Activated CD8-positive, alpha-beta memory T cell treated with anti-CD3 and anti-CD28 coated beads, Interleukin-2, amount 10 ng/mL, durations not matched to agents 7 days and 5 days (primary cell): ENCODE measurements around the gene SERPINA6. TPM values are rescaled to one million over a fixed set of nuclear protein-coding genes. Genes with fewer than 3 reads are reported as not detected.
"Not testable (repeated sequence)": the region's sequence is repeated elsewhere in the genome, so short reads cannot be mapped to it uniquely, and the experiment has no call there.

ENCODE experiments used
- ATAC-seq: fragments of 150-1000 bp; cut with Tn5 transposase; one replicate; pipeline ENCODE4 v1.10.0; 2021; ENCODE audit warnings: moderate library complexity
- CTCF ChIA-PET: fragments of 350-600 bp; sonication (Branson Sonifier 250); formaldehyde crosslinking; loops from one replicate; lab custom pipeline; 2021; ENCODE audit warnings: antibody characterized with exemption; lab: Charles Lee
- DNase-seq: peaks from one replicate; pipeline ENCODE4 v3.0.0-alpha.2; 2020
- H3K27ac Mint-ChIP-seq: one replicate; pipeline ENCODE4 v1.8.0; 2021; ENCODE audit warnings: mild to moderate bottlenecking, mixed read lengths
- H3K27me3 Mint-ChIP-seq: one replicate; pipeline ENCODE4 v1.8.0; 2021; ENCODE audit warnings: mixed read lengths
- H3K36me3 Mint-ChIP-seq: one replicate; pipeline ENCODE4 v1.8.0; 2021; ENCODE audit warnings: mild to moderate bottlenecking, mixed read lengths
- H3K4me1 Mint-ChIP-seq: one replicate; pipeline ENCODE4 v1.8.0; 2021; ENCODE audit warnings: mixed read lengths
- H3K4me3 Mint-ChIP-seq: one replicate; pipeline ENCODE4 v1.8.0; 2021; ENCODE audit warnings: mild to moderate bottlenecking, moderate library complexity, mixed read lengths
- H3K9me3 Mint-ChIP-seq: one replicate; pipeline ENCODE4 v1.8.0; 2022; ENCODE audit warnings: low read depth, mixed read lengths
- total RNA-seq, 2 experiments: library from RNA; stranded (reverse); gene quantifications; one replicate each; pipeline ENCODE4 v1.2.3, GENCODE V29; 2021

Gene SERPINA6
- total RNA-seq, 2 experiments from 2014 or later, result not detected

DNA sequence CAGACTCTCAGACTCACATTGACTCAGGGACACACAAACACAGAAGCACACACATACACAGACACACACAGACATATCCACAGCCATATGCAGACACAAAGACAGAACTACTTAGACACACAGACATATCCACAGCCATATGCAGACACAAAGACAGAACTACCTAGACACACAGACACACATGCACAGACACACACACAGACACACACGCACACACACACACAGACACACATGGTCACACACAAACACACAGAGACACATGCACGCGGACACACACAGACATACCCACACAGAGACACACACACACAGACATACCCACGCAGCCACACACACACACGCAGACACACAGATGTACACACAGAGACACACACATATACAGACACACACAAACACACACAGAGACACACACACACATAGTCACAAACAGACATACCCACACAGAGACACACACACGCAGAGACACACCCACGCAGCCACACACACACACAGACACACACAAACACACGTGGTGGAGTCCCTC, 39.5 kb upstream of the SERPINA6 start:
- CTCF ChIA-PET, result no interaction called here
- Mint-ChIP-seq H3K4me3 (no peak overlapping the region), H3K27ac (no peak overlapping the region), H3K9me3 (no peaks in the 10 kb centered on the region), H3K4me1 (no peaks in the 10 kb centered on the region), H3K36me3 (no peaks in the 10 kb centered on the region), H3K27me3 (peaks cover 5% of the 10 kb centered on the region)
- ATAC-seq, result no peak
- no peak for DNase-seq

DNA sequence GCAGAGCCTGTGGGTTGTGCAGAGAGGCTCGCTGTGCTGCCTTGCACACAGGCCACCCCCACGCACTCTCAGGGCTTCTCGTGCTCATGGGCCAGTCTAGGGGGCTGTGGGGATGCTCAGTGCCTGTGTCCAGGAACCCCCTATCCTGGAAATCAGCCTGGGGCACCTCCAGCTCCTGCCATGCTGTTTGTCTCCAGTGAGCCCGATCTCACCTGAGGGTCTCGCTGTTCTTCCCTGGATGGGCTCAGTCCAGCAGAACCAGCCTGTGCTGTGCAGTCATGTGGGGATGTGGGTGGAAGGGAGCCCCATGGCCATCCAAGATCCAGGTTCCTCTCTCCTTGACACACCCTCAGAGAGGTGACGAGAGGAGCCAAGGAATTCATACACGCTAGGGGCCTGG, 38.5 kb upstream of the SERPINA6 start:
- Mint-ChIP-seq H3K36me3 (no peaks in the 10 kb centered on the region), H3K9me3 (no peaks in the 10 kb centered on the region), H3K27me3 (peaks cover 7% of the 10 kb centered on the region), H3K4me3 (no peak overlapping the region), H3K4me1 (no peaks in the 10 kb centered on the region), H3K27ac (no peak overlapping the region)
- DNase-seq (no peak), ATAC-seq (no peak)
- CTCF ChIA-PET, result no interaction called here

DNA sequence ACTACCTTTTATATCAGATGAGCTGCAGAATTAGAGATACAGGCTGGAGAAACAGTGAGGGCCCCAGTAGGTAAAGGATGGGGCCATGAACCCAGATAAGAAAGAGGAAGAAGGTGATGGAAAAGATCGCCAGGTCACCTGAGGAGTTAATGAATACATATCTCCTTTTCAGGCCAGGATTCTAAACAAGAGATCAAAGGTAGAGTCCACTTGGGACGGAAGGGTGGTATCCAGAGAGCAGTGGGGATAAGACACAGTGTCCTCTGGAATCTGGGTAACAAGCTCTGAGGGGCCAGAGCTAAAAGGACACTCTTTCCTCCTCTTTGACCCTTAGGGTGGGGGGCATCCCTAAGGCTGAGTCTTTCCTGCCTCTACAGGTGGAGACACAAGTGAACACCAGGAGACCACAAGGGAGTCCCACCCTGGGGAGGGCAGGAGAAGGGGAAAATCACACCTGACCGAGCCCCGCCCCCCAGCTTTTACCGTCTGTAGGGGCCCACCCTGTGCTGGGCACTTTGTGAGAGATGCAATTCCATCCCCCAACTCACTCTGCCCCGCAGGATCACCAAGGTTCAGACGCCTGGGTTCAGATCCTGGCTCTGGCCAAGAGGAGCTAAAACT, 37.9 kb upstream of the SERPINA6 start:
- DNase-seq (no peak), ATAC-seq (no peak)
- no peak overlapping the region for H3K4me3 Mint-ChIP-seq
- CTCF ChIA-PET, result no interaction called here
- no peaks in the 10 kb centered on the region for H3K36me3 Mint-ChIP-seq
- peaks cover 12% of the 10 kb centered on the region for H3K27me3 Mint-ChIP-seq
- H3K9me3 Mint-ChIP-seq, result no peaks in the 10 kb centered on the region
- no peaks in the 10 kb centered on the region for H3K4me1 Mint-ChIP-seq
- H3K27ac Mint-ChIP-seq, result no peak overlapping the region

- Mint-ChIP-seq H3K4me3 (no peak overlapping the region), H3K9me3 (no peaks in the 10 kb centered on the region), H3K36me3 (no peaks in the 10 kb centered on the region), H3K27me3 (peaks cover 12% of the 10 kb centered on the region), H3K4me1 (no peaks in the 10 kb centered on the region), H3K27ac (no peak overlapping the region)
- ATAC-seq (no peak), DNase-seq (no peak)
- CTCF ChIA-PET, result interaction anchor here (0.8 kb wide), 1 partner anchor 17 kb away, joined by 3 read pairs; no protein-coding TSS in a partner anchor
Observed at GRCh38 chr14:94357166-94357565, 34.0 kb upstream of the SERPINA6 start.

GRCh38 chr14:94356379-94357056, 33.4 kb upstream of the SERPINA6 start:
- Mint-ChIP-seq H3K4me1 (no peaks in the 10 kb centered on the region), H3K27ac (no peak overlapping the region), H3K27me3 (peaks cover 12% of the 10 kb centered on the region), H3K9me3 (no peaks in the 10 kb centered on the region), H3K36me3 (no peaks in the 10 kb centered on the region), H3K4me3 (no peak overlapping the region)
- ATAC-seq (no peak), DNase-seq (peak; percentile 21)
- CTCF ChIA-PET, result no interaction called here

- ATAC-seq (no peak), DNase-seq (peak; percentile 37)
- H3K27ac Mint-ChIP-seq, result no peak overlapping the region
- no peak overlapping the region for H3K4me3 Mint-ChIP-seq
- H3K9me3 Mint-ChIP-seq, result no peaks in the 10 kb centered on the region
- no peaks in the 10 kb centered on the region for H3K36me3 Mint-ChIP-seq
- peaks cover 12% of the 10 kb centered on the region for H3K27me3 Mint-ChIP-seq
- H3K4me1 Mint-ChIP-seq, result no peaks in the 10 kb centered on the region
- CTCF ChIA-PET, result no interaction called here
Observed at GRCh38 chr14:94355191-94355794, 32.2 kb upstream of the SERPINA6 start.

GRCh38 chr14:94354638-94355185, 31.6 kb upstream of the SERPINA6 start:
- no peak for ATAC-seq
- CTCF ChIA-PET, result no interaction called here
- Mint-ChIP-seq H3K27ac (no peak overlapping the region), H3K4me1 (no peaks in the 10 kb centered on the region), H3K36me3 (no peaks in the 10 kb centered on the region), H3K27me3 (peaks cover 10% of the 10 kb centered on the region), H3K4me3 (no peak overlapping the region), H3K9me3 (no peaks in the 10 kb centered on the region)
- no peak for DNase-seq

- H3K27me3 Mint-ChIP-seq, result peaks cover 10% of the 10 kb centered on the region
- H3K36me3 Mint-ChIP-seq, H3K4me1 Mint-ChIP-seq, CTCF ChIA-PET, H3K4me3 Mint-ChIP-seq, DNase-seq, H3K27ac Mint-ChIP-seq, ATAC-seq, H3K9me3 Mint-ChIP-seq: not testable (repeated sequence)
Observed at GRCh38 chr14:94354190-94354589, 31.1 kb upstream of the SERPINA6 start.

DNA sequence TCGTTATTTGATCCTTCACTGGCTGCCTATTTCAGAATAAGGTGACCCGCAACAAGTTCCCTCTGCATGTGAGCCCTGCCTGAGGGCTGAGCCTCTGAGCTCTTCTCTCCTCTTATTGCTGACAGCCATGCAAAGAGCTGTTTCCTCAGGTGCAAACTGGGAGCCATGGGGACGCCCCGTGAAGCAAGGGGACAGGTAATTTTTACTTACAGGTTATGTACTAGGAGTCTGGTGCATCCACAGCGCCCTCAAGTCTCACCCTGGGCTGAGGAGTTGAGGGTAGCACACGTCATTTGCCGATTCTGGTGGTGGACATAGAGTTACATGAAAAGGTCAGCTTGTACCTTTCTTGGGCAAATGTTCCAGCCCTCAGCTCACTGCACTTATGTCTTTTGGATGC, 26.1 kb upstream of the SERPINA6 start:
- no peaks in the 10 kb centered on the region for H3K9me3 Mint-ChIP-seq
- H3K27me3 Mint-ChIP-seq, result no peaks in the 10 kb centered on the region
- no peak for DNase-seq
- no peak overlapping the region for H3K4me3 Mint-ChIP-seq
- CTCF ChIA-PET, result no interaction called here
- H3K27ac Mint-ChIP-seq, result no peak overlapping the region
- ATAC-seq, result no peak
- H3K36me3 Mint-ChIP-seq, result peaks cover 4% of the 10 kb centered on the region
- peaks cover 7% of the 10 kb centered on the region for H3K4me1 Mint-ChIP-seq

GRCh38 chr14:94348836-94349235, 25.7 kb upstream of the SERPINA6 start:
- peaks cover 7% of the 10 kb centered on the region for H3K4me1 Mint-ChIP-seq
- no peaks in the 10 kb centered on the region for H3K27me3 Mint-ChIP-seq
- H3K4me3 Mint-ChIP-seq, result no peak overlapping the region
- DNase-seq (no peak), ATAC-seq (no peak)
- CTCF ChIA-PET, result no interaction called here
- no peak overlapping the region for H3K27ac Mint-ChIP-seq
- H3K36me3 Mint-ChIP-seq, result peaks cover 4% of the 10 kb centered on the region
- H3K9me3 Mint-ChIP-seq, result no peaks in the 10 kb centered on the region

- DNase-seq, result no peak
- Mint-ChIP-seq H3K27ac (no peak overlapping the region), H3K4me1 (peaks cover 7% of the 10 kb centered on the region), H3K9me3 (no peaks in the 10 kb centered on the region), H3K36me3 (peaks cover 4% of the 10 kb centered on the region), H3K27me3 (no peaks in the 10 kb centered on the region), H3K4me3 (no peak overlapping the region)
- no peak for ATAC-seq
- CTCF ChIA-PET, result no interaction called here
Observed at GRCh38 chr14:94346841-94347240, 23.7 kb upstream of the SERPINA6 start.

GRCh38 chr14:94346065-94346786, 23.1 kb upstream of the SERPINA6 start:
- ATAC-seq, result peak; percentile 47

DNA sequence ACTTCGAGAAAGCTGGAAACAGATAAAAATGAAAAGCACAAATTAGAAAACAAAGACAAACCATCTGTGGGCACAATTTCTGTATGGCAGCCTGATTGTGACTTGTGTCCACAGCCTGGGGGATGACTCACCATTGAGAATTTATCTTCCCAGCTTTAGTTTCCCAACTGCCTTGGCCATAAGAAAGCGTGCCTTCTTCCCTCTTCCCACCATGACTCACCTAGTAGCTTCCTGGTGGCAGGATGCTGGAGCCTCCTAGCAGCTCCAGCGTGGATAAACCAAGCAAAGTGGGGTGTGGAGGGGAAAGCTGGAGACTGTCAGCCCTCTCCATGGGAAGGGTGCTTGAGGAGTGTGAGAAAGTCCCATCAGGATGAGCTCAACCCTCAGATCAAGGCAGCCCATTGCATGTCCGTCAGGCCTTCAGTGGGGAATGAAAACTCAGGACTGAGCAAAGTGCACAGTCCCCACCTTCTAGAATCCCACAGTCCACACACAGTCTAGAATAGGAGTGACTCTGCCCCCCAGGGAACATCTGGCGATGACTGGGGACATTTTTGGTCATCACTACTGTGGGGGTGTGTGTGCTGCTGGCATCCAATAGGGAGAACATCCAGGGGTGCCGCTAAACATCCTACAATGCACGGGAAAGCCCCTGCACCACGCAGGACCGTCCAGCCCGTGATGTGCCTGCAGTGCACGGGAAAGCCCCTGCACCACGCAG, 22.4 kb upstream of the SERPINA6 start:
- no peak overlapping the region for H3K4me3 Mint-ChIP-seq
- CTCF ChIA-PET, result no interaction called here
- peaks cover 4% of the 10 kb centered on the region for H3K36me3 Mint-ChIP-seq
- no peaks in the 10 kb centered on the region for H3K9me3 Mint-ChIP-seq
- no peak overlapping the region for H3K27ac Mint-ChIP-seq
- ATAC-seq (no peak), DNase-seq (no peak)
- peaks cover 9% of the 10 kb centered on the region for H3K4me1 Mint-ChIP-seq
- no peaks in the 10 kb centered on the region for H3K27me3 Mint-ChIP-seq

More at GRCh38 chr14:94346065-94346786, 23.1 kb upstream of the SERPINA6 start:
- H3K4me3 Mint-ChIP-seq, H3K4me1 Mint-ChIP-seq, H3K27ac Mint-ChIP-seq, CTCF ChIA-PET, H3K27me3 Mint-ChIP-seq, H3K36me3 Mint-ChIP-seq, H3K9me3 Mint-ChIP-seq: not testable (repeated sequence)
- DNase-seq, result peak; percentile 56
